OCI-LY3 (cell line): Measurements from ENCODE around the gene APBB2.

Experiments used
- EZH2phosphoT487 ChIP-seq: fragments of 200-600 bp; shearing (Covaris generic); IDR thresholded peaks from 2 replicates; pipeline ENCODE4 v1.6.1; 2018; ENCODE audit warnings: antibody characterized with exemption, mixed run types, low read depth
- TF ChIP-seq, protein P1 (sequence below): fragments of 200-600, 300-600 bp; sonication (generic); IDR thresholded peaks from 2 replicates; pipeline ENCODE4 v1.5.1; 2014; ENCODE audit warnings: antibody characterized with exemption, low read length, low read depth

DNA sequence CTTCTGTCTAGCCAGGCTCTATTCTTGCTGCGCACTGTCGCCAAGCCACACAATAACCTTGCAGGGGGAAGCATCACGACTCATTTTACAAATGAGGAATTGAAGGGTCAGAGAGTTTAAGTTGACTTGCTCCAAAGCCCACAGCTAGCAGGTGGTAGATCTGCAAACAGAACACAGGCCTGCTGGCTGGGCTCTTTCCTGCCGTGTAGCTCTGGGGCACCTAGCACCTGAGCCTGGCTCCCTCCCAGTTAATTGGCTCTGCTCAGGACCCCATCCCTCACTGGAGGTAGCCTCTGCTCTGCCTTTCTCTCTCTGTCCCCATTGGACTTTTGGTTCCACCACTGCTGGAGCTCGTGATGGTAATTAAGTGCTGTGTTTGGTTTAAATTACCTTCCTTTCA is 366.1 kb downstream of the APBB2 start:
- no peak for TF ChIP-seq EZH2phosphoT487
- TF ChIP-seq, protein P1, sequence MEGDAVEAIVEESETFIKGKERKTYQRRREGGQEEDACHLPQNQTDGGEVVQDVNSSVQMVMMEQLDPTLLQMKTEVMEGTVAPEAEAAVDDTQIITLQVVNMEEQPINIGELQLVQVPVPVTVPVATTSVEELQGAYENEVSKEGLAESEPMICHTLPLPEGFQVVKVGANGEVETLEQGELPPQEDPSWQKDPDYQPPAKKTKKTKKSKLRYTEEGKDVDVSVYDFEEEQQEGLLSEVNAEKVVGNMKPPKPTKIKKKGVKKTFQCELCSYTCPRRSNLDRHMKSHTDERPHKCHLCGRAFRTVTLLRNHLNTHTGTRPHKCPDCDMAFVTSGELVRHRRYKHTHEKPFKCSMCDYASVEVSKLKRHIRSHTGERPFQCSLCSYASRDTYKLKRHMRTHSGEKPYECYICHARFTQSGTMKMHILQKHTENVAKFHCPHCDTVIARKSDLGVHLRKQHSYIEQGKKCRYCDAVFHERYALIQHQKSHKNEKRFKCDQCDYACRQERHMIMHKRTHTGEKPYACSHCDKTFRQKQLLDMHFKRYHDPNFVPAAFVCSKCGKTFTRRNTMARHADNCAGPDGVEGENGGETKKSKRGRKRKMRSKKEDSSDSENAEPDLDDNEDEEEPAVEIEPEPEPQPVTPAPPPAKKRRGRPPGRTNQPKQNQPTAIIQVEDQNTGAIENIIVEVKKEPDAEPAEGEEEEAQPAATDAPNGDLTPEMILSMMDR, result no peak
